Testis (tissue), 3 donors: ENCODE measurements around the gene RAB8A. TPM values are rescaled to one million over a fixed set of nuclear protein-coding genes. Genes with fewer than 3 reads are reported as not detected.

Experiments
- DNase-seq: peaks from one replicate; pipeline ENCODE4 v3.0.0-alpha.2; 2019
- H3K27ac ChIP-seq, 2 donors: fragments of 200-600 bp; sonication (generic); one replicate each; pipeline ENCODE4 v1.5.1; 2019
- H3K27me3 ChIP-seq: fragments of 200-600 bp; sonication (generic); one replicate; pipeline ENCODE4 v1.5.1; 2019
- H3K36me3 ChIP-seq: fragments of 200-600 bp; sonication (generic); one replicate; pipeline ENCODE4 v1.5.1; 2017; ENCODE audit warnings: low read depth; ENCODE audit errors: missing control alignments
- H3K4me1 ChIP-seq: fragments of 200-600 bp; sonication (generic); one replicate; pipeline ENCODE4 v1.5.1; 2019
- H3K4me3 ChIP-seq, 2 donors: fragments of 200-600 bp; sonication (generic); one replicate each; pipeline ENCODE4 v1.5.1; 2017 to 2019
- H3K9me3 ChIP-seq: fragments of 200-600 bp; sonication (generic); one replicate; pipeline ENCODE4 v1.5.1; 2017
- CTCF ChIP-seq, 3 experiments: fragments of 450-650 bp in 2 of 3; fragments of 200-600 bp in 1 of 3; sonication (generic) in 1 of 3; IDR thresholded peaks; one replicate each; pipeline ENCODE4 v1.5.1; 2016 to 2019; ENCODE audit warnings: antibody characterized with exemption in 3 of 3, mild to moderate bottlenecking in 2 of 3, moderate library complexity in 1 of 3
- POLR2A ChIP-seq: fragments of 450-650 bp; IDR thresholded peaks from one replicate; pipeline ENCODE4 v1.6.1; 2017; ENCODE audit warnings: antibody characterized with exemption, mild to moderate bottlenecking, moderate library complexity
- WGBS, 2 donors: methylation state at CpG; one replicate each; pipeline ENCODE4 v1.1.5; 2018; 5-methylcytosine and 5-hydroxymethylcytosine counted together
- intact Hi-C: fragments of 100-400 bp; cut with DNase I; formaldehyde crosslinking; loops from one replicate; pipeline ENCODE4 v1.15.1; 2023; ENCODE audit warnings: low total_unique reads
- polyA plus RNA-seq: library from polyadenylated mRNA; stranded (reverse); fragments of 350-450 nt; fragmentation: Illumina TruSeq; extraction: RNeasy Lipid Tissue Mini Kit (QIAGEN cat#74804); gene quantifications from one replicate; pipeline ENCODE4 v1.2.3, GENCODE V29; 2014; ENCODE audit warnings: low read depth, low replicate concordance; ENCODE audit not compliant: insufficient read depth
- total RNA-seq, 2 donors: library from RNA; depleted of rRNA; stranded (reverse); fragments of >200 nt; gene quantifications; one replicate each; pipeline ENCODE4 v1.2.3, GENCODE V29; 2016

Gene RAB8A
- total and polyA plus RNA-seq, 3 donors from 2014 or later: 45.9 to 69.0 (median 63.3) TPM

- 95% methylated on average over 21 of the region's 21 CpGs; no CpG with 5 or more reads in 1 of the 2 donors for WGBS, 2 donors
Observed at GRCh38 chr19:16127776-16128371, 16.2 kb downstream of the RAB8A start.

DNA sequence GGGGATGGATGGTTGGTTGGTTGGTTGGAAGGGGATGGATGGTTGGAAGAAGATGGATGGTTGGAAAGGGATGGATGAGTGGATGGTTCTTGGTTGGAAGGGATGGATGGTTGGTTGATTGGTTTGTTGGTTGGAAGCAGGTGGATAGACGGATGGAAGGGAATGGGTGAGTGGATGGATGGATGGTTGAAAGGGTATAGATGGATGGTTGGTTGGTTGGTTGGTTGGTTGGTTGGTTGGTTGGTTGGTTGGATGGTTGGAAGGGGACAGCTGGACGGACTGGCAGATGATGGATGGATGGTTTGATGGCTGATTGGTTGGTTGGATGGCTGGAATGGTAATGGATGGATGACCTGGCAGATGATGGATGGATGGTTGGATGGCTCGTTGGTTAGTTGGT is 20.0 kb downstream of the RAB8A start:
- TF ChIP-seq POLR2A (no peak), CTCF (IDR thresholded peaks at IDR 0.05) (no peak)
- Histone ChIP-seq H3K27ac (no peak overlapping the region), H3K9me3 (no peaks in the 10 kb centered on the region), H3K4me3 (no peak overlapping the region), H3K4me1 (peaks cover 4% of the 10 kb centered on the region), H3K27me3 (no peaks in the 10 kb centered on the region), H3K36me3 (no peaks in the 10 kb centered on the region)
- 89 to 99% methylated on average over 3 of the region's 3 CpGs for WGBS, 2 donors
- DNase-seq: no peak
- intact Hi-C loops: no loop called here

More at GRCh38 chr19:16127776-16128371, 16.2 kb downstream of the RAB8A start:
- Histone ChIP-seq H3K27ac (no peak overlapping the region), H3K4me3 (no peak overlapping the region), H3K9me3 (no peaks in the 10 kb centered on the region), H3K36me3 (no peaks in the 10 kb centered on the region), H3K4me1 (no peaks in the 10 kb centered on the region), H3K27me3 (no peaks in the 10 kb centered on the region)
- TF ChIP-seq POLR2A (no peak), CTCF (IDR thresholded peaks at IDR 0.05) (no peak)
- intact Hi-C loops: no loop called here
- DNase-seq: no peak

DNA sequence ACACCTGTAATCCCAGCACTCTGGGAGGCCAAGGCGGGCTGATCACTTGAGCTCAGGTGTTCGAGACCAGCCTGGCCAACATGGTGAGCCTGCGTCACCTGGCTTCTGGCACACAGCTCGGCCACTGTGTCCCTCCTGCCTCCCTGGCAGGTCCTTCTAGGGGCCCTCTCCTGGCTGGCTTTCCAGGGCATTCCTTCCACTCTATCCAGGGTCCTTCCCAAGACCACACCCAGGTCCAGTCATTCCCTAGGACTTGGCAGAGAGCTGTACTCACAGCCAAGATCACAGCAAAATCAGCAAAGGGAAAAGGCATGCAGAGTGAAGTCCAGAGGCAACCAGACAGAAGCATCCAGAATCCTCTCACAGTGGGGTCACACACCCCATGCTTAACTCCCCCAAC is 22.1 kb downstream of the RAB8A start:
- intact Hi-C loops: no loop called here
- no peak for TF ChIP-seq CTCF (IDR thresholded peaks at IDR 0.05)
- TF ChIP-seq POLR2A: no peak
- H3K4me1 ChIP-seq: peaks cover 4% of the 10 kb centered on the region
- no peak overlapping the region for H3K27ac ChIP-seq
- WGBS, 2 donors: 95 to 100% methylated on average over 2 to 4 of the region's 4 CpGs
- DNase-seq: no peak
- H3K9me3 ChIP-seq: no peaks in the 10 kb centered on the region
- H3K4me3 ChIP-seq: no peak overlapping the region
- H3K36me3 ChIP-seq: no peaks in the 10 kb centered on the region
- no peaks in the 10 kb centered on the region for H3K27me3 ChIP-seq

- intact Hi-C loops: no loop called here
- no peaks in the 10 kb centered on the region for H3K27me3 ChIP-seq
- H3K36me3 ChIP-seq: no peaks in the 10 kb centered on the region
- 79 to 89% methylated on average over 7 of the region's 7 CpGs for WGBS, 2 donors
- no peak overlapping the region for H3K4me3 ChIP-seq
- no peak for DNase-seq
- no peaks in the 10 kb centered on the region for H3K9me3 ChIP-seq
- TF ChIP-seq CTCF (IDR thresholded peaks at IDR 0.05) (no peak), POLR2A (no peak)
- no peak overlapping the region for H3K27ac ChIP-seq
- H3K4me1 ChIP-seq: peaks cover 4% of the 10 kb centered on the region
Observed at GRCh38 chr19:16134510-16134909, 22.8 kb downstream of the RAB8A start.
